ENCODE data around the gene ST3GAL5.
"Not testable (repeated sequence)": the region's sequence is repeated elsewhere in the genome, so short reads cannot be mapped to it uniquely, and the experiment has no call there.

ST3GAL5 gene

DNA sequence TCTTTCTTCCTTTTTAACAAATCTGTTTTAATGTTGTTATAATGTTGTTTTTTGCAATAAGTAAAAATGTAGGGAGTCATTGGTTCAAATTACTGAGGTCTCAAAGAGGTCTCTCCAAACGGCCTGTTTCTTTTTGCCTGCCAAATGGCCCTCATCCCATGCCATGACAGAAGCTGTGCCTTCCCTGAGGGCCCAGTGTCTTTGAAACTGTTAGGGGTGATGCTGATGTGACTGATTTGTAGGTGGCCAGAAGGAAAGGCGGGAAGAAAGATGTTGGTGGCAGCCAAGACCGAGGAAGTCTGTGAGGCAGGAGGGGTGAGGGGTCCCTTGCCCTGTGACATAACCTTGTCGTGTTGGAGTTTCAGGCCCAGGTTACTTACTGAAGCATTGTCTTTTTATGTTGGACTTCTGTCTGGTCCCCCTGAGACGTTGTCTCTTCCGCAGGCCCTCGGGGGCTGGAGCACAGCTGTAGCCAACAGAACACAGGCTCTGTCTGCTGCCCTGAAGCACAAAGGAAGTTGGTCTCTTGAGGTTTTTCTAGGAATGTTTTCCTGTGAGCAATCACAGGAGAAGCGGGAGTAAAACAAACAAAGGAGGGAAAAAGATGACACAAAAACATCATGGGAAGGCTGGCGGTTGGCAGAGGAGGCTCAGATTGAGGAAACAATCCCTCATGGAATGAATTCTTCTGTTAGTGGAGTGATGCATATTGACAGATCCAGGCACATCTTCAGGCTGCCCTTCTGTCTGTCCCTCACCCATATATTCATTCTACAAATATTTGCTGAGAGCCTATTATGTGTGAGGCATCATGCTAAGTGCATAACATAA is 4.9 kb upstream of the ST3GAL5 start:
- Mint-ChIP-seq H3K27ac (no peak overlapping the region), H3K36me3 (peaks cover 16% of the 10 kb centered on the region), H3K4me3 (no peak overlapping the region), H3K4me1 (peaks cover 30% of the 10 kb centered on the region), H3K9me3 (peaks cover 10% of the 10 kb centered on the region), H3K27me3 (no peaks in the 10 kb centered on the region)
- DNase-seq (ENCODE audit: low spot score in 2 of 2) (no peak), ATAC-seq (ENCODE audit: low read depth) (no peak)

- H3K9me3 Mint-ChIP-seq = peaks cover 4% of the 10 kb centered on the region
- H3K36me3 Mint-ChIP-seq = peaks cover 12% of the 10 kb centered on the region
- no peak for DNase-seq (ENCODE audit: low spot score in 2 of 2)
- no peak overlapping the region for H3K4me3 Mint-ChIP-seq
- H3K27me3 Mint-ChIP-seq = no peaks in the 10 kb centered on the region
- H3K27ac Mint-ChIP-seq = no peak overlapping the region
- peaks cover 33% of the 10 kb centered on the region for H3K4me1 Mint-ChIP-seq
- no peak for ATAC-seq (ENCODE audit: low read depth)
Observed at GRCh38 chr2:85892216-85892944, 3.6 kb upstream of the ST3GAL5 start.

DNA sequence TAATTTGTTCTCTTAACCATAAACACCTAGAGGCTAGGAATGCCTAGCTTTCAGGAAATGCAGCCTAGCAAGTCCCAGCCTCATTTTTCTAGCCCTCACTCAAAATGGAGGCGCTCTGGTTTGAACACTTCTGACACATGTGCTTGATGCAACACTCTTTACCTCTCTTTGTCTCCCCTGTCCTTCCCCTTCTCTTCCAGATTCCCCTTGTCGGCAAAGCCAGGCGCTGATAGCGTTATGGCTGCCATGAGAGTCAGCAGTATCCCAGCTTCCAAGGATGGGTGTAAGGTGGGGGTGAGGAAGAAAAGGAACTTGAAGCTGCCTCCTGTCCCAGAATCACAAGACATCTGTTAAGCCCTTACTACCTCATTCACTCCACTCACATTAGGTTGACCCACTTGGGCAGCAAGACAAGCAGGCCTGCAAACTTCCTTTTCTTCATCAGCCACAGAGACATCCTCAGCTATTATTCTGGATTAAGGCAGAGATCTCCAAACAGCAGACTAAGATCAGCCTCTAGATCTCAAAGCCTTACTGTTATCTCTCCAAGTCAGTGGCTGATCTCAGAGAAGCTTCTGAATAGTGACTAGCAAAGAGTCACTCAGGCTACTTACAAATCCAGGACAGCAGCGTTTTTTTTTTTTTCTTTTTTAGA is 1.9 kb upstream of the ST3GAL5 start:
- no peaks in the 10 kb centered on the region for H3K27me3 Mint-ChIP-seq
- no peak for ATAC-seq (ENCODE audit: low read depth)
- peak overlapping the region; percentile 77 for H3K4me3 Mint-ChIP-seq
- H3K9me3 Mint-ChIP-seq = peaks cover 2% of the 10 kb centered on the region
- peaks cover 14% of the 10 kb centered on the region for H3K36me3 Mint-ChIP-seq
- peak overlapping the region; percentile 45 for H3K27ac Mint-ChIP-seq
- no peak for DNase-seq (ENCODE audit: low spot score in 2 of 2)
- peaks cover 47% of the 10 kb centered on the region for H3K4me1 Mint-ChIP-seq

GRCh38 chr2:85889627-85890281 is 964 bp upstream of the ST3GAL5 start:
- DNase-seq (ENCODE audit: low spot score in 2 of 2) (no peak), ATAC-seq (ENCODE audit: low read depth) (no peak)
- Mint-ChIP-seq H3K9me3 (peaks cover 2% of the 10 kb centered on the region), H3K27me3 (no peaks in the 10 kb centered on the region), H3K36me3 (peaks cover 11% of the 10 kb centered on the region), H3K27ac (peak overlapping the region; percentile 94), H3K4me3 (peak overlapping the region; percentile 97), H3K4me1 (peaks cover 52% of the 10 kb centered on the region)

GRCh38 chr2:85888020-85888683 is 638 bp downstream of the ST3GAL5 start:
- no peaks in the 10 kb centered on the region for H3K9me3 Mint-ChIP-seq
- ATAC-seq (ENCODE audit: low read depth) (peak; percentile 9), DNase-seq (ENCODE audit: low spot score in 2 of 2) (peak; percentile 38 to 44)
- peaks cover 59% of the 10 kb centered on the region for H3K4me1 Mint-ChIP-seq
- peak overlapping the region; percentile 88 for H3K4me3 Mint-ChIP-seq
- peaks cover 15% of the 10 kb centered on the region for H3K36me3 Mint-ChIP-seq
- no peaks in the 10 kb centered on the region for H3K27me3 Mint-ChIP-seq
- H3K27ac Mint-ChIP-seq = peak overlapping the region; percentile 86

DNA sequence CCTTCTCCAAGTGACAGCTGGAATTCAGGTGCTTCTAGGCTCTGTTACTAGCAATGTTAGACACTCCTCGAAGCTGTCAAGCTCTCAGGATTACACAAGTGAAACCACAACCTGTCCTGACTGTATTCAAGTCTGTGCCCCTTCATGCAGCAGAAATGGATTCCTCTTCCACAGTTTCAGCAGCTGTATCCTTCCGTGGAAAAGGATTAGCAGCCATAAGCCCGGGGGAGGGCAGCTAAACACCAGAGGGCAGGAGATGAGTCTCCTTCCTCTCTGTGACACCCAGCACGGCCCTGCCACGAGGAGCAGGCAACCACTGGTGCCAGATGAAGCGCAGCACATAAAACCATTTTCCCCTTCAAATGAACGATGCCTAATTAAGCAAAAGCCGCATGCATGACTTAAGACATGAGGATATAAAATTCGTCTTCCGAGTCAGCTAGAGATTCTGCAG is 1.2 kb downstream of the ST3GAL5 start:
- Mint-ChIP-seq H3K9me3 (no peaks in the 10 kb centered on the region), H3K27ac (peak overlapping the region; percentile 86), H3K4me3 (peak overlapping the region; percentile 88), H3K4me1 (peaks cover 54% of the 10 kb centered on the region), H3K27me3 (no peaks in the 10 kb centered on the region), H3K36me3 (peaks cover 16% of the 10 kb centered on the region)
- ATAC-seq (ENCODE audit: low read depth) = peak; percentile 43
- DNase-seq (ENCODE audit: low spot score in 2 of 2) = peak in 1 of 2 donors; percentile 43

- ATAC-seq (ENCODE audit: low read depth) (no peak), DNase-seq (ENCODE audit: low spot score in 2 of 2) (no peak)
- peak overlapping the region; percentile 86 for H3K27ac Mint-ChIP-seq
- peak overlapping the region; percentile 88 for H3K4me3 Mint-ChIP-seq
- no peaks in the 10 kb centered on the region for H3K27me3 Mint-ChIP-seq
- H3K4me1 Mint-ChIP-seq = peaks cover 50% of the 10 kb centered on the region
- H3K9me3 Mint-ChIP-seq = no peaks in the 10 kb centered on the region
- H3K36me3 Mint-ChIP-seq = peaks cover 22% of the 10 kb centered on the region
Observed at GRCh38 chr2:85886590-85886989, 2.2 kb downstream of the ST3GAL5 start.

DNA sequence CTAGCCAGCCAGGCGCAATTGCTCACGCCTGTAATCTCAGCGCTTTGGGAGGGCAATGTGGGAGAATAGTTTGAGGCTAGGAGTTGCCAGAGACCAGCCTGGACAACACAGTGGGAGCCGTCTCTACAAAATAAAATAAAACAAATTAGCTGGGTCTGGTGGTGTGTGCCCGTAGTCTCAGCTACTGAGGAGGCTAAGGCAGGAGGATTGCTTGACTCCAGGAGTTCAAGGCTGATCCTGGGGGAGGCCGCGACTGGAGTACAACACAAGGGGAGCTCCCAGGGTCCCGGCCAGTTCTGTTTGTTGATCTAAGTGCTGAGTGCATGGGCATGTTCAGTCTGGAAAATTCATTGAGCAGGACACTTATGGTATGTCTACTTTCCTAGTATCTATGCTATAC is 2.6 kb downstream of the ST3GAL5 start:
- DNase-seq (ENCODE audit: low spot score in 2 of 2) (no peak), ATAC-seq (ENCODE audit: low read depth) (no peak)
- Mint-ChIP-seq H3K9me3 (peaks cover 4% of the 10 kb centered on the region), H3K27me3 (no peaks in the 10 kb centered on the region), H3K4me1 (peaks cover 55% of the 10 kb centered on the region), H3K36me3 (peaks cover 27% of the 10 kb centered on the region), H3K27ac (no peak overlapping the region), H3K4me3 (peak overlapping the region; percentile 33)

DNA sequence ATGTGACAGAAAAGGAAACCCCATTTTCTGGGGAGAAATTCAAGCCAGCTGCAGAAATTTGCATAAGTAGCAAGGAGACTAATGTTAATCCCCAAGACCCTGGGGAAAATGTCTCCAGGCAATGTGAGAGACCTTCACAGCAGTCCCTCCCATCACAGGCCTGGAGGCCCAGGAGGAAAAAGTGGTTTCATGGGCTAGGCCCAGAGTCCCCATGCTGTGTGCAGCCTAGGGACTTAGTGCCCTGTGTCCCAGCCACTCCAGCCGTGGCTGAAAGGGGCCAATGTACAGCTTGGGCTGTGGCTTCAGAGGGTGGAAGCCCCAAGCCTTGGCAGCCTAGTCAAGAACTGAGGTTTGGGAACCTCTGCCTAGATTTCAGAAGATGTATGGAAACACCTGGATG is 7.0 kb downstream of the ST3GAL5 start:
- not testable (repeated sequence) for ATAC-seq (ENCODE audit: low read depth); DNase-seq (ENCODE audit: low spot score in 2 of 2); H3K4me3 Mint-ChIP-seq; H3K27ac Mint-ChIP-seq; H3K9me3 Mint-ChIP-seq; H3K27me3 Mint-ChIP-seq
- Mint-ChIP-seq H3K36me3 (peaks cover 38% of the 10 kb centered on the region), H3K4me1 (peaks cover 58% of the 10 kb centered on the region)

- not testable (repeated sequence) for ATAC-seq (ENCODE audit: low read depth); H3K9me3 Mint-ChIP-seq; DNase-seq (ENCODE audit: low spot score in 2 of 2); H3K27me3 Mint-ChIP-seq
- Mint-ChIP-seq H3K36me3 (peaks cover 38% of the 10 kb centered on the region), H3K27ac (peak overlapping the region; percentile 86), H3K4me3 (peak overlapping the region; percentile 43), H3K4me1 (peaks cover 51% of the 10 kb centered on the region)
Observed at GRCh38 chr2:85880716-85881328, 8.0 kb downstream of the ST3GAL5 start.

- H3K4me3 Mint-ChIP-seq = peak overlapping the region; percentile 6
- ATAC-seq (ENCODE audit: low read depth) = peak; percentile 14
- H3K9me3 Mint-ChIP-seq = peaks cover 7% of the 10 kb centered on the region
- peaks cover 50% of the 10 kb centered on the region for H3K4me1 Mint-ChIP-seq
- peak overlapping the region; percentile 65 for H3K27ac Mint-ChIP-seq
- no peak for DNase-seq (ENCODE audit: low spot score in 2 of 2)
- no peaks in the 10 kb centered on the region for H3K27me3 Mint-ChIP-seq
- H3K36me3 Mint-ChIP-seq = peaks cover 38% of the 10 kb centered on the region
Observed at GRCh38 chr2:85878719-85879370, 9.9 kb downstream of the ST3GAL5 start.

DNA sequence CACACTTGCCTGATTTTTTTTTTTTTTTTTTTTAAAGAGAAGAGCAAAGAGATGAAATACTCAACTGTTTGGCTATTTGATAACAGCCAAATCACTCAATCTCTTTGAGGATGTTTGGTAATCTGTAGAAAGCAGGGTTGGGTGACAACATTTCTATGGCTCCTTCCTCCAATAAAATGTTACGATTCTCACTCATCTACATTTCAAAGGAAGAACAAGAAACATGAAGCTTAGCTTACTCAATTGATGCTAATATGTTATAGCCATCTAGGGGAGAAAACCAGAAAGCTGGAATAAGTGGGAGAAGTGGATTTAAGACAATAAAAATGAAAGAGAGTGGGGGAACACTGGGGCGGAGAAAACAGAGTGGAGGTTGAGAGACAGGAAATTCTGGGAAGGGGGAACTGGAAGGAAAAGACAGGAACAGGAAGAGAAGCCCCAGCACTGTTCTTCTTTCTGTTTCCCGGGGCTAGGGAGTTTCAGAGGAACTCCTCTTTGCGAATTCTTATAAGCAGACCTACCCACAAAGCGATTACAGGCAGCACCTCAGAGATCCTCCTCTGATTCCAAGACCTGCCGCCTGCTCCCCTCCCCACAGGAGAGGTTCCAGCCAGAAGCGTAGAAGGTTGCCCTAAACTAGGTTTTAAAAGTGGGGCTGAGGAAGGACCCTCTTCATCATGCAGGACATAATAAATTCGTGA is 13.3 kb downstream of the ST3GAL5 start:
- H3K4me1 Mint-ChIP-seq = peaks cover 48% of the 10 kb centered on the region
- no peak overlapping the region for H3K4me3 Mint-ChIP-seq
- peaks cover 23% of the 10 kb centered on the region for H3K36me3 Mint-ChIP-seq
- DNase-seq (ENCODE audit: low spot score in 2 of 2) = no peak
- H3K9me3 Mint-ChIP-seq = no peaks in the 10 kb centered on the region
- ATAC-seq (ENCODE audit: low read depth) = no peak
- peak overlapping the region; percentile 80 for H3K27ac Mint-ChIP-seq
- H3K27me3 Mint-ChIP-seq = no peaks in the 10 kb centered on the region

Measured in memory B cell (primary cell).